Islet precursor cell (in vitro differentiated cells): Measurements from ENCODE around the gene BACH2.
"Not testable (repeated sequence)": the region's sequence is repeated elsewhere in the genome, so short reads cannot be mapped to it uniquely, and the experiment has no call there.

Experiments used
- DNase-seq: peaks from one replicate; pipeline ENCODE4 v3.0.0-alpha.2; 2018

Gene BACH2

DNA sequence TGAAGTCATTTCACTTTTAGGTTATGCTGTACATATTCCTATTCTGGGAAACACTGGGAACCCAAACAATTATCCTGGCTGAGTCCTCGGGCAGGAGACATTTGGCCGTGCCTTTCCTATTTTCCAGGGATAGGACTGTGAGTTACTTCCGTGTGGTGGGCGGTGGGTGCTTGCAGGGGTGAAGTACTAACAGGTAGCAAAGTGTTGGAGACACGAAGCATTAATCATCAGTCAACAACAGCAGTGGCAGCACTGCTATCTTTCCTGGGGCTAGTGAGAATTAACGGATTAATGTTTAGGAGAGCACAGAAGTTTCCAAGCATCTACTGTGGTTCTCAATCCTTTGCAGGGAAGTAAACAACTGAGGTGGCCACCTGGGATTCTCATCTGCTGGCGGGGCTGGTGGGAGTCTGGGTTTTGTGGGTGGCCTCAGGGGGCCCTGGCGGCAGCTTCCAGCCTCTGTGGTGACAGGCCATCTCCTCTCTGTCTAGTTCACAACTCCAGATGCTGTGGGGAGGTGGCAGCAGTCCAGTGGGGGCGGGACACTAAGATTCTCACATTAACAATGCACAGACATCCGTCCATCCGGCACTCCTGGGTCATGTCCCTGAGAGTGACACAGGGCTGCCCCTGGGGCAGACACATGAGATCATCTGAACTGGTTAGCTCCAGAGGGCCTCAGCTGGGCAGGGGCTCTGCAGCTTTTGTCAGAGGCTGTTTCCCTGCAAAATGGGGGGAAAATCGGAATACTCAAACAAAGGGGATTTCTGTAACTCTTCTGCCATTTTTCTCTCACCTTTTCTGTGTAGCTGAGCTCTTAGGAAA, 311.5 kb downstream of the BACH2 start:
- peak; percentile 94 for DNase-seq

DNA sequence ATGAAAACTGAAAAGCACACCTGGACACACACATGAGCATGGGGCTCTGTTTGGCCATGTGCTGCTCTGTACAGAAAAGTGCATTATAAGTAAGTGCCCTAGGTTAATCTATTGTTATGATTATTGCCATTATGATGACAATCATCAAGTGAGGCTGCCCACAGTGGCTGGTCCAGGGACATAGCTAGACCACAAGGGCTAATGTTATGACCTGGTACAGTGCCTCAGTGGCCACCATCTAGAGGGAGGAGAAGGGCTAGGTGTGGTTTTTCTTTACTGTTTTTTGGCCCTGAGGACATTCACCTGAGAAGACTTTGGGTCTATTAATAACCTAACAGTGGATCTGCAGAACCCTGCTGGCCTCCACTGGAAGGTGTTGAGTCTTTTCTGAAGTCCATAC, 316.3 kb downstream of the BACH2 start:
- no peak for DNase-seq

- DNase-seq, result no peak
These were observed 317.0 kb downstream of the BACH2 start for GRCh38 chr6:89979481-89980119.

DNA sequence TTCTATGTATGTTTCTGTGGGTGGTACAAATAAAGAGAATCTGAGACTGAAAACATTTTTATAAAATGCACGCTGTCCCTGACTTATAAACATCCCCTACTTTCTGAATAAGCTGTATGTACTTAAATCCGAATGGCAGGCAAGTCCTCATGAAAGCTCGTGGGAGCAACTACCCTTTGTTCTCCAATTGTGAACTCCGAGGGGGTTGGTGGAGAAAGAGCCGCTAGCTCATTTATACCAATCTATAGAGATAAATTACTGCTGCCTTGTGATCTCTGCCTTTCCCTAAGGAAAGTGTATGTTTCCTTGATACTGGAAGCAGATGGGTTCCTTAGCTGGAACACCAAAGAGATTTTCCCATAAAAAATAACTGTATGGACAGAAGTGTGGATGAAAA, 317.9 kb downstream of the BACH2 start:
- DNase-seq, result no peak

DNA sequence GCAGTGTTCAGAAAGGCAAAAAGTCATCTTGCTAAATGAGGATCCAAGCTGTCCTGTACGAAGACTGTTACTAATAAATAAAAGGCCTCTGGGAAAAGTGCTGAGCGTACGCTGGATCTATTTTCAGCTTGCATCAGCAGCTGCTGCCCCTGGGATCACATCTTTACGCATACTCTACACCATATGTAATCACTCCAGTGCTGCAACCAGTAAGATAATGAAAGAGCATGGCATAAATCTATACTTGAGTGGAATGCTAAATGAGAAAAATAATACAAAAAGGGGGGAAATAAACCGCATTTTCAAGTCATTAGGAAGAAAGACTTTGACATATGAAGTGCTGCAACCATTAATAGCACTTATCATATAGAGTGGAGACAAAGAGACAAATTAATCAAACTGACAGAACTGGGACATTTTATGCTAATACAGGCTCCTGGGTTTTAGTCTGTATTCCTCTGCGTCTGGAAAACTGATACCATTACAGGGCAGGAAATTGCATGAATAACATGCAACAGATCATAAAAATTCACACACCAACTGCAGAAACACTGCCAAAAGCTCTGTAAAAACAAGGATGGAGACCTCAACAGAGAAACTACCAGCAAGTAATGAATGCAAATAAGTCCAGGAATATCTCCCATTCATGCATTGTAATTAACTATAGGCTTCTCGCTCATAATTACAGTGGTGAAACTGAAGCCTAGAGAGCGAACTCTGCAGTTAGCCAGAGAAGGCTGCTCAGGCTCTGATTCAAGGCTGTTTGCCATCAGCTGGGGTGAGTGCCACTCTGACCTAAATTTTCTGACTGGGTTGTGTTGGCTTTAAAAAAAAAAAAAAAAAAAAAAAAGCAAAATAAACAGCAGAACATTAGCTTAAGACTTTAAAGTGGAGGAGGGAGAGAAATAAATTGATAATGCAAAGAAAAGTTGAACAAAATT, 318.6 kb downstream of the BACH2 start:
- DNase-seq, result no peak

DNA sequence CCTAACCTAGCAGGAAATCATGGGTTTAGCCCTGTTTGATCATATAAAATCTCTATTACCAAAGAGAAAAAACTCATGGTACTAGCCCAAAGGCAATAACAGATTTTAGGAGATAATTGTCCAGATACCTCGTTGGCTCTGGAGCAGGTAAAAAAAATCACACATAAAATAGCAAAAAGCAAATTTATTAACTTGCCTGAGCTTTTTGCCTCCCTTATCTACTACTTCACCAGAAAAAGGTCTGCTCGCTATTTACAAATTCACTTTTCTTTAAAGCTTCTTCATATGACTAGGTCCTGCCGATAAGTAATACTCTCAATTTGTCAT, 320.0 kb downstream of the BACH2 start:
- DNase-seq, result no peak

- DNase-seq, result no peak
These were observed 320.5 kb downstream of the BACH2 start for GRCh38 chr6:89975991-89976693.

DNA sequence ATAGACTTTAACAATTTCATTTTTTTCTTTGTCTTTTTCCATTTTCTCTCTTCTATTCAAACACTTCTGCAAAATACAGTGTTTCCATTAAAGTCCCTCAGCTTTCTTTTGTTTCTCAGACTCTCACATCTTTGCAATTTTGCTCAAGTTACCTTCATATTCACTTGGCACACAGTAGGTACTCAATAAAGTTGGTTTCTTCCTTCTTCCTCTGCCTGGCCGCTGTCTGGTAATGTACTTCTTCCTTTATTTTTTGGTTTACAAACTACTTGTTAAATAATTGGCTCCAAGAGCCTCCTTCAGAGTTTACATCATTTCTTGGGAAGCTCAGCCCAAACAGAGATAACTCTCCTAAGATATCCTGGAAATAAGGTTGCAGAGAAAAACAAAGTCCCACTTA, 321.3 kb downstream of the BACH2 start:
- no peak for DNase-seq

GRCh38 chr6:89974834-89975233, 321.8 kb downstream of the BACH2 start:
- no peak for DNase-seq

- DNase-seq, result no peak
These were observed 324.6 kb downstream of the BACH2 start for GRCh38 chr6:89972025-89972381.

DNA sequence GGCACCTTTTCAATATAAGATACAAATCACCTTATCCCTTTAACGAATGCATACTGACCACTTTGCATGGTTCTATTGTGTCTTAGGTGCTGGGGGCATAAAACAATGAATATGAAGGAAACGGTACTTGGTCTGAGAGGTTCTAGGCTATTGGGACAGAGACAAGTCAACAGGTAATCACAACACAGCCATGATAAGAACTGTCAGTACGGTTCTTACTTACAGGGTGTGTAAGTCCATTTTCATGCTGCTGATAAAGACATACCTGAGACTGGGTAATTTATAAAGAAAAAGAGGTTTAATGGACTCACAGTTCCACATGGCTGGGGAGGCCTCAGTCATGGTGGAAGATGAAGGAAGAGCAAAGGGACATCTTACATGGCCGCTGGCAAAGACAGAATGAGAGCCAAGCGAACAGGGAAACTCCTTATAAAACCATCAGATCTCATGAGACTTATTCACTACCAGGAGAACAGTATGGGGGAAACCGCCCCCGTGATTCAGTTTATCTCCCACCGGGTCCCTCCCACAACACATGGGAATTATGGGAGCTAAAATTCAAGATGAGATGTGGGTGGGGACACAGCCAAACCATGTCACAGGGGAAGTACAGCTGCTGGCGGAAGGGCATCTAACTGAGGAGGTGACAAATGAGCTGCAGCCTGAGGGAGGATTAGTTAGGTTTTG, 325.2 kb downstream of the BACH2 start:
- DNase-seq, result not testable (repeated sequence)

DNA sequence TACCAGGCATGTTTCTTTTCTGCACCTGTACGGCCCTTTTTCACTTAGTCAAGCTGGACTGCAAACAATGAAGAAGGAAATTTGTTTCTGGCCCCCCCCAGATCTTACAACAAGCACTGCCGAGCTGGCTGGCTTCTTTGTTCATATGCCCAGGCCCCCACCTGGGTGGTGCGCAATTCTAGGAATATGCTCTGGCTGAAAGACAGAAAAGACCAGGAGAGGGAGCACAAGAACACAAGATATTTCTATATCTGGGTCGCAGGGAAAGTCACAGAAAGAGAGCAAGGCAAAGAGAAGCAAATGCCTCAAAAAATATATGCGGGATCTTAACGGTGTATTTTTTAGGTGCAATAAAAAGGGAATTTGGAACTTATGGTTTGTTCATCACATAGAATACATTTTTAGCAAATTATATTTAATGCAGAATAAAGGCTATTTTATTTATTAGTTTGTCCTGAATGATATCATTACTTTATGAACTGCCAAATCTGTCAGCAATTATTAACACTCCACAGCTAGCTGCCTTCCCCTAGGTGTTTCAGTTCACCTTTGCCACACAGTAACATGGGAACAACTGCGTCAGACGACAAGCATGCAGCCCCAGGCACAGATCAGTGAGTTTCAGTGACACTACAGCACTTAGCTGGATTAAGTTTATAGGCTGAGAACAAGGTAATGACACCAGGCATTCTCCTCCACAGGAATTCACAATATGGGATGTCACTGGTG, 325.9 kb downstream of the BACH2 start:
- DNase-seq, result peak; percentile 71

- DNase-seq, result no peak
These were observed 326.6 kb downstream of the BACH2 start for GRCh38 chr6:89970072-89970471.

DNA sequence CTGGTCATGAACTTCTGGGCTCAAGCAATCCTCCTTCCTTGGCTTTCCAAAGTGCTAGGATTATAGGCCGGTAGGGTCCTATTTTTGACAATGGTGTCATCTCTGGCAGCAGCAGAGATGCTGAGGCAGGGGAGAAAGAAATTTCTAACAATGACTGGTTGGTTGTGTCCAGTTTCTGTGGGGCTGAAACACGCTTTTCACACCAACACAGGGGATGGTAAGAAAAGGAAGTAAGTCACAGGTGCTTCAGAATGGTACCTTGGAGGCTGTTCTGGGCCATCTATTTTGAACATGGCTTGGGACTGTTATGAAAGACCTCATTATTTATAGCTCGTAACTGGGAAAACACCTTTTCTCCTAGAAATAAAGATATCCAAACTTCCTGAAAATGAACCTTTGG, 329.7 kb downstream of the BACH2 start:
- no peak for DNase-seq

DNA sequence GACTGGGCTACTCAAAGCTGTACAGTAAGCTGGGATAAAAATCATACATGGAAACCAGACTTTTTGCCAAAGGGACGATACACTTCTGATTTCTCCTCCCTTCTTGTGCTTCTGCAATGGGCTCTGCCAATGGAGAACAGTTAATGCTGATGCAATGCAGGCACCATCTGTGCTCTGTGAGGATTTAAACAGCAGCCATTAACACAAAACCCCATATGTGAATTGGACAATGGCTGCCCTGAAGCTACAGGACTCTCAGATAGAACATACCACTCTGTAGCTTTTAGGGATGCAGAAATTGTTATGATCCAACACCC, 330.5 kb downstream of the BACH2 start:
- no peak for DNase-seq

- no peak for DNase-seq
These were observed 331.0 kb downstream of the BACH2 start for GRCh38 chr6:89965441-89966227.

- DNase-seq, result no peak
These were observed 333.3 kb downstream of the BACH2 start for GRCh38 chr6:89963391-89963790.

GRCh38 chr6:89961481-89961880, 335.2 kb downstream of the BACH2 start:
- DNase-seq, result no peak

GRCh38 chr6:89959883-89960282, 336.8 kb downstream of the BACH2 start:
- no peak for DNase-seq

GRCh38 chr6:89956182-89956581, 340.5 kb downstream of the BACH2 start:
- no peak for DNase-seq

GRCh38 chr6:89955364-89955763, 341.3 kb downstream of the BACH2 start:
- DNase-seq, result no peak
